HG02678 (cell line): Measurements from ENCODE around the gene TRAF3IP1.

Experiments used
- ATAC-seq: cut with Tn5 transposase; IDR thresholded peaks from one replicate; pipeline ENCODE4 v1.9.1; 2021; ENCODE audit warnings: mild to moderate bottlenecking, moderate library complexity; ENCODE audit not compliant: unreplicated experiment

TRAF3IP1 gene

GRCh38 chr2:238287737-238288649 is 32.3 kb upstream of the TRAF3IP1 start, which contains the start of gene PER2:
Gene PER2, minus strand, starts transcription at chr2:238288610. Its CDS starts 10,674 bp downstream, at chr2:238277936.
- ATAC-seq: peak; percentile 45

- peak; percentile 89 for ATAC-seq
These were observed 31.4 kb upstream of the TRAF3IP1 start for GRCh38 chr2:238288650-238289573.

- ATAC-seq: no peak
These were observed 30.7 kb upstream of the TRAF3IP1 start for GRCh38 chr2:238289574-238289973.

DNA sequence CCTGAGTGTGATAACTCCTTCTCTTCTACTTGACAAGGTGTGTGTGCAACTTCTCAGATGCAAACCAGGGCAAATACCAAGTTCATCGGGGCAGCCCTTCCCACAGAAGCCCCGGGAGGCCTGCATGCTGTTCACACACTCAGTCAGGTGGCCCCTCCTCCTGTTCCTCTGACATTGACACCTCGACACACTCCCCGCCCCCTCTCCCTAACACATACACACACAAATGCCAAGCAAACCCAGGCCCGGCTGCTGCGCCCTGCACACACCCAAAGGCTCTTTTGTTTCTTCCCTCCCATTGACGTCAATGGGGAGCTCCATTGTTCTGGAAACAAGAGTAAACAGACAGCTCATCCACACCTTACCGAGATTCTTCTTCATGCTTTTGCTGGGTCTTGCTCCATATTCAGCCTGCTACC is 30.2 kb upstream of the TRAF3IP1 start:
- ATAC-seq: no peak

GRCh38 chr2:238290715-238291549 is 29.4 kb upstream of the TRAF3IP1 start:
- ATAC-seq: no peak

DNA sequence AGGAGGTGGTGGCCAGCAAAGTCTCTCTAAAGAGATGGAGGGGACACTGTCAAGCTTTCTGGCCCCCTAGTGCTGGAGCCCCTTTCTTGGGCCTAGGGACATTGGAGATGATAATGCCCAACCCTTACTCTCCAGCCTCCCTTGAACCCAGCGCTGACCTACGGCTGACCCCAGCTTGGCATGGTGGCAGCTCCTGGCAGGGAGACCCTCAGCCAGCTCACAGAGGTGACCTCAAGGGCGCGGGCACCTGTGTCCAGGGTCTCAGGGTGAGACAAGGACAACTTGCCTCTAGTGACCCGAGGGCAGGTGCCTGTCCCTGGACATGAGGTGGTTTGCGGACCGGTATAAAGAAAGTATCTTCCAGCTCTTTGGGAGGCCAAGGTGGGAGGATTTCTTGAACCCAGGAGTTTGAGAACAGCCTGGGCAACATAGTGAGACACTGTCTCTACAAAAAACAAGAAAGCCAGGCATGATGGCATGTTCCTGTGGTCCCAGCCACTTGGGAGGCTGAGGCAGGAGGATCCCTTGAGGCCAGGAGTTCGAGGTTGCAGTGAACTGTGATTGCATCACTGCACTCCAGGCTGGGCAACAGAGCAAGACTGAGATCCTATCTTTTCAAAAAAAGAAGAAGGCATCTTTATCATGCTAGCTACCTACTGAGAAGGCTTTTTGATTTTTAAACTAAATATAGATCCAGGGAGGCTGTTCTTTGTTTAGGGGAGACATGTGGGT is 28.6 kb upstream of the TRAF3IP1 start:
- ATAC-seq: no peak

DNA sequence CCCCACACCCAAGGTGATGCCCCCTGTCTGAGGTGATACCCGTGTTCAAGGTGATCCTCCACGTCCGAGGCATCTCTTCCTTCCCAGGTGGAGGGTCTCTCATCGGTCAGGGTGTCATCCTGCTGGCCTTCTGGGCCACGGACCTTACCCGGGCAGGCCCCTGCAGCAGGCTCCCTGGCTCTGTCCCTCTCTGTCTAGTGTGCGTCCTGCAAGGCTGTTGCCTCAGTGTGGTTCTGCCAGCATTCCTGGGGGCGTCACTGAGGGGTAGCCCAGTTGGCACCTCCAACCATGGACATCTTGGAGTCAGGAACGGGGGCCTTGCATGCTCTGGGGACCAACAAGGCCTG is 26.3 kb upstream of the TRAF3IP1 start:
- ATAC-seq: no peak

DNA sequence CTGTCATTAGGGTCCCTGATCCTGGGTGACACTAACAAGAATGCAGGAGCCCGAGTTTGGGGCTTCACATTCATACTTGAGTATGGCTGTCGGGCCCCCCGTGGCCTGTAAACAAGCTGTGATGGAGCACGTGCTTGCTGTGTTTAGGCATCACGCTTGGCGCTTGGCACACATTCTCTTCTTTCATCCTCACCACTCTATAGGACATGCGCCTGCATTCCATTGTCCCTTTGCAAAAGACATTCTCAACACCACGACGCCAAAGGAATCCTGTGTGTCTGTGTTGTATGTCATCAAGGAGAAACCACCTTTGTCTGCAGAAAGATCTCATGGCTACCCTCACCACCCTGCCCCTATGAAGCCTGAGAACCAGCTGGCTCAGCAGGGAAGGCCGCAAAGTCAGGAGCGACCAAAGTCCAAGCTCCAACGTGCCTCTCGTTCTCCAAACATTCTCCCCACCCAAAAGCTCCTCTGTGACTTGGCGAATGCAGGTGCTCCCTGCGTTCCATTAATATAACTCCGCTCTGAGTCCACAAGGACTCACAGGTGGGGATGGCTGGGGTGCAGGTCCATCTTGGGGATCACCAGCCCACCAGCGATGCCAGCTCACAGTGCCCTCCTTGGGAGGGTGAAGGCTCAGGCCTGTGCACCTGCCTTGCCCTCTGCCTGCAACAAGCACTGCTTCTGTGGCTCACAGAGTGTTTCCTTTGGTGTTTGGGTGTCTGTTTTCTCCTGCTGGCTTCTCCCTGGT is 25.8 kb upstream of the TRAF3IP1 start:
- ATAC-seq: no peak

GRCh38 chr2:238295144-238296112 is 24.9 kb upstream of the TRAF3IP1 start:
- no peak for ATAC-seq

DNA sequence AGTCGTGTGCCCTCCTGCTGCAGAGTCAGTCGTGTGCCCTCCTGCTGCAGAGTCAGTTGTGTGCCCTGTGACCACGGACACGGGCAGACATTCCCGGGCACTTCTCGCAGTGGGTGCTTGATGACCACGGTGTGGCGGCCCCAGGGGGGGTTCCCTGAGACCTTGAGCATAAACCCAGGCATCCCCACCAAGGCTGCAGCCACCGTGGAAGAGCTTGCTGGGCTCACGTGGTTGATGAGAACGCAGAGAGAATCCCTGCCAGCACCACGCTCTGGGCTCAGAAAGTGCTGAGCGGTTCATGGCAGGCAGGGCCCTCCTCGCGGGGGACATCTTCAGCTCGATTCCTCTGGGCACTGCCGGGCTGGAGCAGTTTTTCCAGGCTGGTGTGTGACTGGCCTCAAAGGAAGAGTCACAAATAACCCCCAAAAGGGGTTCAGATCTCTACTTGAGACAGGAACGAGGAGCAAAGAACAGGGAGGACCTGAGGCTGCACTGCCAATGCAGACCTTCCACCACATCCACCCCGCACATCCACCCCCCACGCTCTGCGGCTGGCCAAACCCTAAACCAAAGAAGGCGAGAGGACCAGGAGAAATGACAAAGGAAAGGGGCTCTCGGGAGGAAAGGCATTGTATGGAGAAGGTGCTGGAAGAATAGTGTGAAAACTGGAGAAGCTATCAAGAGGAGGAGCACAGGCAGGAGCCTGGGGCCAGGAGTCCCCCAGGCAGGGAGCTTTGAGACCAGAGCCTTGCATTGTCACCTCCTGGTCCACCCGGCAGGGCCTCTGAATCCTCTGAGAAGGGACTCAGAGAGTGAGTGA is 23.5 kb upstream of the TRAF3IP1 start:
- ATAC-seq: no peak

DNA sequence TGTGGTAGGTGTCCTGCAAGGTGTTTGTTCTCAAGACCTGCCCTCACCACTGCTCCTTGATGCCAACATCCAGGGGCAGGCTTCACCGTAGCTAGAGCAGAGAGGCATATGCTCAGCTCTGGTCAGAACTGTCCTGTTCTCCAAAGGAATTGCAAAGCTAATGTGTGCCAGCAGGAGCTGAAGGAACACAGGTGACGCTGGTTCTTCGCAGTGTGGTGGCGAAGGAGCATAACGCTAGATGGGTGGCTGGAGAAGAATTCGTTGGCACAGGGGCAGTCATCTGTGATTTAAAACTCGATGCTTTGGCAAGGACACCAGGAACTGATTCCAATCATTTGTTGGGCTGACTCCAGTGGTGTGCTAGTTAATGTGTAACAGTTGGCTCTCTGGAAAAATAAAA is 20.5 kb upstream of the TRAF3IP1 start:
- no peak for ATAC-seq

GRCh38 chr2:238302087-238302486 is 18.2 kb upstream of the TRAF3IP1 start:
- ATAC-seq: no peak

- no peak for ATAC-seq
These were observed 17.6 kb upstream of the TRAF3IP1 start for GRCh38 chr2:238302751-238303150.

DNA sequence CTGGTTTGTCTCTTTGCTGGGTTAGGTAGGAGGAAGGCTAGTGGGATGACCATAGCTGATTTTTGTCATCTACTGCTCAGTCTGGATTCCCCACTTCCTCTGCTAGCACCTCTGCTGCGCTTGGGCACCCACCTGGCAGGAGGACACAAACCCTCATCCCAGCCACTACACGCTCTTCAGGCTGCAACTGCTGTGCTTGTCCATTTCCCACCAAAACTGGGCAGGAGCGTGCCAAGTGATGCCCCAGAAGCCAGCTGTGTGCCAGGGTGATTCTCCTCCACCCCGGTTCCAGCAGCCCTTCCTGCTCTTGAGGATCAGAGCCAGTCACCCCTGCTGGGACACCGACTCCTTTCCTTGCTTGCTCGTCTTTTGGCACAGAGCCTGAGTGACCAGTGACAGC is 16.2 kb upstream of the TRAF3IP1 start:
- no peak for ATAC-seq

DNA sequence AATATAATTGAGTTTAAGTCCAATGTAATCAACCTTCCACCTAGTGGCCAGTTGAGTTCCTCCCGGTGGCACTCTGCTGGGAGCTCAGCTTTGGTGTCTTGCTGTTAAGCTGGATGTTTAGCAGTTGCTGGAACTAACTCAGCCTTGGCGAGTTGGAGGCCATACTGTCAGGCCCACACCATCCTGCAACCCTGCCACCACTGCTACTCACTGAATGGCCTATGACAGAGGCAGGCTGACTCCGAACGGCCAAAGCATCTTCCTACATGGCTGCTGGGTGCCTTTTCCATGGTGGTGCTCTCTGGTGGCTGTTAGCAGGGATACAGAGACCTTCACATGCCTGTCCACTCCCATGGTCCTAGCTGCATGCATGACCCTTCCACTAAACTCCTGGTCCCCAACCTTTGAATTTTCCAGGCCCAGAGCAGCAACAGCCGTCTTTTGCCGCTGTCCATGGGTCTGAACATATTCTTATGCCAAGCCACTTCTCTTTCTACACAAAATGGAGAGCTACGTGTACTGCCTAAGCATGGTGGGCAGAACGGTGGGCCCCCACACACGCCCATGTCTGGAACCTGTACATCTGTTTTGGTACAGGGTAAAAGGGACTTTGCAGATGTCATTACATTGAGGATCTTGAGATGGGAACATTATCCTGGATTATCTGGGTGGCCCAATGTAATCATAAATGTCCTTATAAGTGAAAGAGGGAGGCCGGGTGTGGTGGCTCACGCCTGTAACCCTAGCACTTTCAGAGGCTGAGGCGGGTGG is 15.0 kb upstream of the TRAF3IP1 start:
- ATAC-seq: no peak

GRCh38 chr2:238305965-238306671 is 14.2 kb upstream of the TRAF3IP1 start:
- ATAC-seq: no peak
